ENCODE data around the gene MLLT10. TPM values are rescaled to one million over a fixed set of nuclear protein-coding genes. Genes with fewer than 3 reads are reported as not detected.
A peak's percentile ranks its signal among the peaks of the same experiment; 100 is the strongest.
"Not testable (repeated sequence)": the region's sequence is repeated elsewhere in the genome, so short reads cannot be mapped to it uniquely, and the experiment has no call there.

MLLT10 gene
- total RNA-seq, 2 experiments from 2014 or later, result 43.0 to 49.9 TPM

GRCh38 chr10:21529032-21529910 lies 4.8 kb upstream of the MLLT10 start:
- CTCF ChIA-PET, result interaction anchor here (1.3 kb wide), 1 partner anchor 11 kb away, joined by 3 read pairs; no protein-coding TSS in a partner anchor
- no peaks in the 10 kb centered on the region for H3K36me3 Mint-ChIP-seq (ENCODE audit: low read depth)
- no peaks in the 10 kb centered on the region for H3K9me3 Mint-ChIP-seq
- POLR2A ChIA-PET, result no interaction called here
- H3K4me3 Mint-ChIP-seq, result no peak overlapping the region
- H3K27me3 Mint-ChIP-seq, result peaks cover 22% of the 10 kb centered on the region
- H3K4me1 Mint-ChIP-seq, result peaks cover 38% of the 10 kb centered on the region
- DNase-seq, result no peak
- no peak overlapping the region for H3K27ac Mint-ChIP-seq

- no peaks in the 10 kb centered on the region for H3K9me3 Mint-ChIP-seq
- ChIA-PET POLR2A (no interaction called here), CTCF (interaction anchor here (1.3 kb wide), 1 partner anchor 12 kb away, joined by 3 read pairs; no protein-coding TSS in a partner anchor)
- H3K36me3 Mint-ChIP-seq (ENCODE audit: low read depth), result no peaks in the 10 kb centered on the region
- H3K4me1 Mint-ChIP-seq, result peaks cover 32% of the 10 kb centered on the region
- H3K4me3 Mint-ChIP-seq, result no peak overlapping the region
- no peak overlapping the region for H3K27ac Mint-ChIP-seq
- H3K27me3 Mint-ChIP-seq, result peaks cover 22% of the 10 kb centered on the region
- DNase-seq, result no peak
These were observed 3.9 kb upstream of the MLLT10 start for GRCh38 chr10:21530168-21530567.

DNA sequence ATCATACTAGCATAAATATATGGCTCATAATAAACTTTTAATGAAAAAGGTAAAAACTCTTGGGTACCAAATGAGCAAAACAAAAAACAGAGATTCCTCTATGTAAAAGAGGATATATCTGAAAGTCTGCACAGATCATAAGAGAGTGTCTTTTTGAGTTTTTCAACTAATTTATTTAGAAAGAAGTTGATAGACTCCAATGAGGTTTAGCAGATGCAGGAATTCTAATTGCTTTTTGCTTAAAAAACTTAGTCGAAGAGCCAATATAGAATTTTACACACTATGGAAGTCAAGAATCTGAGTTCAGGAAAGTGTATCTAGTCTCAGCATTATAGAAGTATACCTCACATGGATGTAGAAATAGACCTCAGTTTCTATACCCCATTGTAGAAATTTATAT lies 3.4 kb upstream of the MLLT10 start:
- DNase-seq, result no peak
- no peak overlapping the region for H3K4me3 Mint-ChIP-seq
- peaks cover 3% of the 10 kb centered on the region for H3K36me3 Mint-ChIP-seq (ENCODE audit: low read depth)
- H3K9me3 Mint-ChIP-seq, result no peaks in the 10 kb centered on the region
- peaks cover 32% of the 10 kb centered on the region for H3K4me1 Mint-ChIP-seq
- ChIA-PET CTCF (interaction anchor here (1.3 kb wide), 1 partner anchor 12 kb away, joined by 3 read pairs; no protein-coding TSS in a partner anchor), POLR2A (interaction anchor here (0.6 kb wide), 1 partner anchor 10 kb away, joined by 3 read pairs; no protein-coding TSS in a partner anchor)
- H3K27ac Mint-ChIP-seq, result no peak overlapping the region
- peaks cover 22% of the 10 kb centered on the region for H3K27me3 Mint-ChIP-seq

GRCh38 chr10:21531164-21531563 lies 2.9 kb upstream of the MLLT10 start:
- CTCF ChIA-PET, result no interaction called here

GRCh38 chr10:21532694-21533466 lies 1.2 kb upstream of the MLLT10 start:
- H3K4me3 Mint-ChIP-seq, result peak overlapping the region; percentile 88
- H3K27me3 Mint-ChIP-seq, result peaks cover 12% of the 10 kb centered on the region
- no peak for DNase-seq
- CTCF ChIA-PET, result interaction anchor here (0.7 to 2.0 kb wide), 5 partner anchors 12 to 201 kb away, joined by 3 to 6 read pairs (median 4); no protein-coding TSS in a partner anchor
- H3K4me1 Mint-ChIP-seq, result peaks cover 28% of the 10 kb centered on the region
- peak overlapping the region; percentile 91 for H3K27ac Mint-ChIP-seq
- POLR2A ChIA-PET, result interaction anchor here (0.8 to 1.6 kb wide), 10 partner anchors 7 to 807 kb away, joined by 3 to 6 read pairs (median 3); partner anchors contain the start of genes COMMD3 and SKIDA1
- no peaks in the 10 kb centered on the region for H3K9me3 Mint-ChIP-seq
- peaks cover 10% of the 10 kb centered on the region for H3K36me3 Mint-ChIP-seq (ENCODE audit: low read depth)

More at GRCh38 chr10:21531164-21531563, 2.9 kb upstream of the MLLT10 start:
- H3K36me3 Mint-ChIP-seq (ENCODE audit: low read depth), result peaks cover 3% of the 10 kb centered on the region
- peaks cover 33% of the 10 kb centered on the region for H3K4me1 Mint-ChIP-seq
- POLR2A ChIA-PET, result interaction anchor here (0.6 to 1.6 kb wide), 2 partner anchors 11 to 35 kb away, joined by 3 to 4 read pairs; no protein-coding TSS in a partner anchor
- H3K4me3 Mint-ChIP-seq, result no peak overlapping the region
- H3K9me3 Mint-ChIP-seq, result no peaks in the 10 kb centered on the region
- H3K27me3 Mint-ChIP-seq, result peaks cover 22% of the 10 kb centered on the region
- no peak overlapping the region for H3K27ac Mint-ChIP-seq
- no peak for DNase-seq

DNA sequence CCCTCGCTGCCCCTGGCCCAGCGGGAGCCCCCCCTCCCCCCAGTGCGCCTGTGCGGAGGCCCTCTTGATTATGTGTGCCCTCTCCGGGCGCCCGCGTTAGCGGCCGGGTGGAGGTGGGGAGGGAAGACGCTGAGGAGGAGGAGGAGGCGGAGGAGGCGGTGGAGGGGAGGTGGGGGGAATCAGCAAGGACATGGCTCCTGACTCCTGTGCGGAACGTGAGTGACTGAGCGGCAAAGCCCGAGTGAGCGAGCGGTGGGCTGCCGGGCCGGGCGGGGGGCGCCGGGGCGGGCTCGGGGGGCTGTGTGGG lies 201 bp downstream of the MLLT10 start:
- H3K27ac Mint-ChIP-seq, result peak overlapping the region; percentile 82
- ChIA-PET CTCF (interaction anchor here (1.1 to 2.0 kb wide), 2 partner anchors 13 to 38 kb away, joined by 6 read pairs; no protein-coding TSS in a partner anchor), POLR2A (interaction anchor here (0.8 to 1.3 kb wide), 7 partner anchors 9 to 806 kb away, joined by 3 to 6 read pairs (median 3); partner anchors contain the start of genes COMMD3 and SKIDA1)
- H3K27me3 Mint-ChIP-seq, result peaks cover 4% of the 10 kb centered on the region
- H3K4me3 Mint-ChIP-seq, result peak overlapping the region; percentile 88
- DNase-seq, result no peak
- H3K9me3 Mint-ChIP-seq, result no peaks in the 10 kb centered on the region
- peaks cover 25% of the 10 kb centered on the region for H3K4me1 Mint-ChIP-seq
- H3K36me3 Mint-ChIP-seq (ENCODE audit: low read depth), result peaks cover 16% of the 10 kb centered on the region

DNA sequence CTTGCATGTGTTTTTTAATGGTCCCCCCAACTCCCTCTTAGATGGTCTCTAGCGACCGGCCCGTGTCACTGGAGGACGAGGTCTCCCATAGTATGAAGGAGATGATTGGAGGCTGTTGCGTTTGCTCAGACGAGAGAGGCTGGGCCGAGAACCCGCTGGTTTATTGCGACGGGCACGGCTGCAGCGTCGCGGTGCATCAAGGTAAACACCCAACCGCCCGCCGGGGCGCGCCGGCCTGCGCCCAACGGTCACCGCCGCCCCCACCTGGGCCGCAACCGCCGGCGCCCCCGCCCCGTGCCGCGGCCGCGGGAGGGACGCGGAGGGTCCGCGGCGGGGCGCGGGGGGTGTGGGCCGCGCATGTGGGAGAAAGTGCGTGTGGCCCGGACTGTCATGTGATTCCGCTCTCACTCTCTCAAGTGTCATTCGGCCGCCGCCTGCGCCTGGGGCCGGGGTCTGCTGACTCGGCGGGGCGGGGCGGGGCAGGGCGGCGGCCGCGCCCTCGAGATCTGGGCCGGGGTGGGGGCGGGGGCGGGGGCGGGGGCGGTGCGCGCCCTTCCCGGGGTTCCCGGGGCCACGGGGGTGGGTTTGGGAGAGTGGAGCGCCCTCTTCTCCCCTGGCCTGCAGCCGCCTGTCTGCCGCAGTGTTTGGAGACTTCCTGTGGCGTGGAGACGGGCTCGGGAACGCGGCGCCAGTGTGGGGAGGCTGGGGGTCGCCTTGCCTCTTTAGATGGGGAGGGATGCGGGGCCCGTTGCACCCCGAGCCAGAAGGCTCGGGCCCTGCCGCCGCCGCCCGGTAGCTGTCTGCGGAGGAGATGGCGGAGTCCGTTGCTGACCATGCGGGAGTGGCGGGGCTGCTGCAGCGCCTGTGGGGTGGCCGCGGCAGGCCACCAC lies 817 bp downstream of the MLLT10 start:
- Mint-ChIP-seq H3K9me3 (no peaks in the 10 kb centered on the region), H3K4me3 (peak overlapping the region; percentile 88), H3K27me3 (no peaks in the 10 kb centered on the region), H3K4me1 (peaks cover 25% of the 10 kb centered on the region), H3K36me3 (ENCODE audit: low read depth) (peaks cover 20% of the 10 kb centered on the region), H3K27ac (peak overlapping the region; percentile 82)
- ChIA-PET POLR2A (no interaction called here), CTCF (no interaction called here)
- peak; percentile 57 for DNase-seq

- CTCF ChIA-PET, result no interaction called here
- H3K9me3 Mint-ChIP-seq, result no peaks in the 10 kb centered on the region
- POLR2A ChIA-PET, result no interaction called here
These were observed 1.5 kb downstream of the MLLT10 start for GRCh38 chr10:21535494-21535965.

GRCh38 chr10:21535976-21536375 lies 1.9 kb downstream of the MLLT10 start:
- POLR2A ChIA-PET, H3K27ac Mint-ChIP-seq, DNase-seq, H3K9me3 Mint-ChIP-seq, CTCF ChIA-PET, H3K27me3 Mint-ChIP-seq: not testable (repeated sequence)
- peaks cover 25% of the 10 kb centered on the region for H3K4me1 Mint-ChIP-seq
- H3K36me3 Mint-ChIP-seq (ENCODE audit: low read depth), result peaks cover 28% of the 10 kb centered on the region
- peak overlapping the region; percentile 65 for H3K4me3 Mint-ChIP-seq

More at GRCh38 chr10:21535494-21535965, 1.5 kb downstream of the MLLT10 start:
- no peak for DNase-seq
- Mint-ChIP-seq H3K4me3 (peak overlapping the region; percentile 65), H3K4me1 (peaks cover 25% of the 10 kb centered on the region), H3K27ac (peak overlapping the region; percentile 64), H3K27me3 (no peaks in the 10 kb centered on the region), H3K36me3 (ENCODE audit: low read depth) (peaks cover 25% of the 10 kb centered on the region)

GRCh38 chr10:21536874-21537273 lies 2.8 kb downstream of the MLLT10 start:
- no peaks in the 10 kb centered on the region for H3K27me3 Mint-ChIP-seq
- CTCF ChIA-PET, result interaction anchor here (1.1 to 1.3 kb wide), 3 partner anchors 19 to 1036 kb away, joined by 3 to 5 read pairs (median 4); no protein-coding TSS in a partner anchor

DNA sequence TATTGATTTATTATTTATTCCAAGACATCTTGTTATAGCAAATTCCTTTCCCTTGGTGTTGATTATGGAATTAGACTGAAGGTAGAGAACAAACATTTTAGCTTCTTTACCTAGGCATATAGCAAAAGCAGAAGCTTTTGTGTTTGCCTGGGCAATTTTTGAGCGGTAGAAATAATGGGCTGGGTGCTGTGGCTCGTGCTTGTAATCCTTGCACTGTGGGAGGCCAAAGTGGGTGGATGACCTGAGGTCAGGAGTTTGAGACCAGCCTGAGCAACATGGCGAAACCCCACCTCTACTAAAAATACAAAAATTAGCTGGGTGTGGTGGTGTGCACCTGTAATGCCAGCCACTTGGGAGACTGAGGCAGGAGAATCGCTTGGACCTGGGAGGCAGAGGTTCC lies 6.7 kb downstream of the MLLT10 start:
- H3K27ac Mint-ChIP-seq, H3K4me3 Mint-ChIP-seq, H3K9me3 Mint-ChIP-seq, H3K4me1 Mint-ChIP-seq, POLR2A ChIA-PET, H3K27me3 Mint-ChIP-seq, CTCF ChIA-PET, DNase-seq: not testable (repeated sequence)
- peaks cover 66% of the 10 kb centered on the region for H3K36me3 Mint-ChIP-seq (ENCODE audit: low read depth)

More at GRCh38 chr10:21536874-21537273, 2.8 kb downstream of the MLLT10 start:
- Mint-ChIP-seq H3K27ac (no peak overlapping the region), H3K4me3 (no peak overlapping the region), H3K4me1 (peaks cover 25% of the 10 kb centered on the region), H3K36me3 (ENCODE audit: low read depth) (peaks cover 37% of the 10 kb centered on the region), H3K9me3 (no peaks in the 10 kb centered on the region)
- POLR2A ChIA-PET, result interaction anchor here (1.1 to 1.2 kb wide), 2 partner anchors 9 to 95 kb away, joined by 3 read pairs; no protein-coding TSS in a partner anchor
- no peak for DNase-seq

DNA sequence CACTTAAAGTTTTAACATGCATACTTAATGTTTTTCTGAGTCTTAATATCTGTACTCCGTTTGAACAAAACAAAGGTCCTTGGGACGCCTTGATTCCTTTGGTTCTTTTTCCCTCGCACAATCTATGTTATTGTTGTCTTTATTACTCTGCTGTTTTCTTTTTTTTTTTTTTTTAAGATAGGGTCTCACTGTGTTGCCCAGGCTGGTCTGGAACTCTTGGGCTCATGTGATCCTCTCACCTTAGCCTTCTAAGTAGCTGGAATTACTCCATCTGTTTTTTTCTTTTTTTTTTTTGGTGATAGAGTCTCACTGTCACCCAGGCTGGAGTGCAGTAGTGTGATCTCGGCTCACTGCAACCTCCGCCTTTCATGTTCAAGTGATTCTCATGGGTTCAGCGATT lies 13.2 kb downstream of the MLLT10 start:
- Mint-ChIP-seq H3K27ac (no peak overlapping the region), H3K36me3 (ENCODE audit: low read depth) (peaks cover 64% of the 10 kb centered on the region)

More for the DNA sequence above, 13.2 kb downstream of the MLLT10 start:
- Mint-ChIP-seq H3K4me3 (no peak overlapping the region), H3K4me1 (peaks cover 6% of the 10 kb centered on the region), H3K9me3 (no peaks in the 10 kb centered on the region), H3K27me3 (no peaks in the 10 kb centered on the region)
- ChIA-PET CTCF (interaction anchor here (1.2 kb wide), 1 partner anchor 1442 kb away, joined by 5 read pairs; no protein-coding TSS in a partner anchor), POLR2A (no interaction called here)
- DNase-seq, result no peak

All from activated CD4-positive, alpha-beta memory T cell treated with anti-CD3 and anti-CD28 coated beads, Interleukin-2, amount 10 ng/mL, durations not matched to agents 7 days and 5 days (primary cell).